HG02970 (cell line): ENCODE measurements around the gene WWC2.

Experiments
- ATAC-seq: cut with Tn5 transposase; IDR thresholded peaks from one replicate; pipeline ENCODE4 v1.9.1; 2021; ENCODE audit warnings: mild to moderate bottlenecking, moderate library complexity, moderate number of reproducible peaks; ENCODE audit not compliant: unreplicated experiment, low FRiP score

The WWC2 gene

GRCh38 chr4:183098723-183099536 lies at the start of gene WWC2:
Gene WWC2, plus strand, starts transcription at chr4:183099257. Its CDS starts 235 bp downstream, at chr4:183099492.
- peak; percentile 48 for ATAC-seq

GRCh38 chr4:183053681-183054080 lies 45.4 kb upstream of the WWC2 start:
- no peak for ATAC-seq

DNA sequence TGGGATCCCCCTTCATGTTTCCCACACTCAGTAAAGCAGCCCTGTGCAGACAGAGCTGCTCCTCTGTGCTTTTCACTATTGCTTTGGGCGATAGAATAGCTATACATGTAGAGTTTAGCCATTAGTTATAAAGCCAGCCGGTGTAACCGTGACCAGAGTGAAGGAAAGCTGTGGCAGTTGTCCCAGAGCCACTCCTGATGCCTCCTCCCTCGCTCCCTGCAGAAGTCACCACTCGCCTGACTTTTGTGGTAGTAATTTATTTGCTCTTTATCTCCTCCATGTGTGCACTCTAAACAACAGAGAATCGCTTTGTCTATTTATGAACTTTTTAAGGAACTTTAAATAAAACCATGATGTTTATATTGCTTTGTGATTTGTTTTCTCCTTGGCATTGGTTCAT lies 41.8 kb upstream of the WWC2 start:
- ATAC-seq: no peak

DNA sequence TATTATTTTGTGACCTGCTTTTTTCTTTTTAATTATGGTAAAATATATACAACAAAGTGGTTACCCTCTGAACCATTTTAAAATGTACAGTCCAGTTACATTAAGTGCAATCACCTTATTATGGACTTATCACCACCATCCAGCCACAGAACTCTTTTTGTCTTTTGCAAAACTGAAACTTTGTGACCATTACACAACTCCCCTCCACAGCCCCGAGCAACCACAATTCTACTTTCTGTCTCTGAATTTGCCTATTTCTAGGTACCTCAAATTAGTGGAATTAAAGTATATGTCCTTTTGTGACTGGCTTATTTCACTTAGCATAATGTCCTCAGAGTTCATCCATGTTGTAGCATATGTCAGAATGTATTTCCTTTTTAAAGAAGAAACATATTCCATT lies 39.3 kb upstream of the WWC2 start:
- ATAC-seq: no peak

- ATAC-seq: no peak
Observed at GRCh38 chr4:183068502-183068901, 30.6 kb upstream of the WWC2 start.

DNA sequence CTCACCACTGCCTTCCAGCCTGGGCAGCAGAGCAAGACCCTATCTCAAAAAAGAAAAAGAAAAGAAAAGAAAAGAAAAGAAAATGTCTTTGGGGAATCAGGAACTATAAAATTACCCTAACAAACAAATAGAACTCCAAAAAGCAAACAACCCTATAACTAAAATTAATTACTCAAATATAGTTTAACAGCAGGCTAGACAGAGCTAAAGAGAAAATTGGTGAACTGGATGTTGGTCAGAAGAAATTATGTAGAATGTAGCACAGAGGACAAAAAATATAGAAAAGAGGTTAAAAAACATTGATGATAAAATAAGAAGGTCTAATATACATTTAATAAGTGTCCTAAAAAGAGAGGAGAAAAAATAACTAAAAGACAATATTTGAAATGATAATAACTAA lies 27.8 kb upstream of the WWC2 start:
- no peak for ATAC-seq

DNA sequence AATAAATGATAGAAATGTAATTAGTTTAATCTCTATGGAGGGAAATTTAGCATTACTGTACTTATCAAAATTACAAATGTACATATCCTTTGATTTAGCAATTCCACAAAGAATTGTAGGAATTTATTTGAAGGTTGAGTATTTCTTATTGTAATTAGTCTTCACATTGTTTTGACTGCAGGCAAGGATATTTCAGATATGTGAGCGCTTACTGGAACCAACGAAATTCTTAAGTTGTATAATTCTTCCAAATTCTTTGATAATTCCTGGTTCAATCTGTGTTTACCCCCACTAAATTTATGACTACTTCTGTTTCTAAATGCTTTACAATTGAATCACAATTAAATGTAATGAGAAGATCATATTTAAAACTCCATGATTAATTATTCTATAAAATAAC lies 26.9 kb upstream of the WWC2 start:
- no peak for ATAC-seq

DNA sequence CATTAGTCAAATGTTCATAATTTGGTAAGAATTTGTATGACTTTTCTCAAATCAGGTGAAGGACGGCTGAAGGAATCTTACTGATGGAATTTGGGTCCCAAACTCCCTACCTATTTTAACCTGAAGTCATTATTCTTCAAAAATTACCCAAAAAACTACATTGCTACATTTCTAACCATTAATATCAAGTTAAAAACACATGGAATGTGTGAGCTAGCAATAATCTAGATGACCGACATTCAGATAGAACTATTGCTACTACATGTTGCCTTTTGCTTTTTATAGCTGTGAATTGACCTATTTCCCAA lies 25.3 kb upstream of the WWC2 start:
- ATAC-seq: no peak

DNA sequence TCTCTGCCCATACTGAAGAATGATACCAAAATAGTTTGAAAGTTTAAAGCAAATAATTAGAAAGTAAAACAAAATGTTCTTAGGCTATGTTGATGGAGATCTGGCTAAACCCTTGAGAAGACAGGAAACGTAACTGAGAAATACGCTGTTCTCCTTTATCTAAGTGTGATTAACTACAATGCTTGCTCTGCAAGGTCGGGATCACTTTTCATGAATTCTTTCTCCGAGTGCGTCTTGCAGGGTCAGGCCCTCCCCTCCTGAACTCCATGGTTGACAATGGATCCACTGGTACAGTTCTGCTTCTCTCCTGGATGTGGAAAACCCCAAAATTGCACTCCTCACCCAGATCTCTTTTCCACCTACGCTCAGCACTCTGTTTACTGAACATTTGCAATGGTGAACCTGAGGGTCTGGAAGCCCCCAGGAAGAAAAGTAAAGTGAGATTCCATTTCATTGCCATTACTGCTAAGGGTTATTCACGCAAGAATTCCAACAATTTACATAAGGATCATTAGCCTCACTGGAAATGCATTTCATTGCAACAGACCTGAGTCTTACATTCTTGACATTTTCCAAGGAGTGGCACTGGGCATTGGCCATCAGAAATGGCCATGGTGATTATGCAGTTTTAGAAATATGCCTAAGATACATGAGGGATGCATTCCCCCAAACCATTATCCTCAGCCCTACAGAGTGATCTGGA lies 24.6 kb upstream of the WWC2 start:
- no peak for ATAC-seq

GRCh38 chr4:183078634-183079033 lies 20.4 kb upstream of the WWC2 start:
- no peak for ATAC-seq

DNA sequence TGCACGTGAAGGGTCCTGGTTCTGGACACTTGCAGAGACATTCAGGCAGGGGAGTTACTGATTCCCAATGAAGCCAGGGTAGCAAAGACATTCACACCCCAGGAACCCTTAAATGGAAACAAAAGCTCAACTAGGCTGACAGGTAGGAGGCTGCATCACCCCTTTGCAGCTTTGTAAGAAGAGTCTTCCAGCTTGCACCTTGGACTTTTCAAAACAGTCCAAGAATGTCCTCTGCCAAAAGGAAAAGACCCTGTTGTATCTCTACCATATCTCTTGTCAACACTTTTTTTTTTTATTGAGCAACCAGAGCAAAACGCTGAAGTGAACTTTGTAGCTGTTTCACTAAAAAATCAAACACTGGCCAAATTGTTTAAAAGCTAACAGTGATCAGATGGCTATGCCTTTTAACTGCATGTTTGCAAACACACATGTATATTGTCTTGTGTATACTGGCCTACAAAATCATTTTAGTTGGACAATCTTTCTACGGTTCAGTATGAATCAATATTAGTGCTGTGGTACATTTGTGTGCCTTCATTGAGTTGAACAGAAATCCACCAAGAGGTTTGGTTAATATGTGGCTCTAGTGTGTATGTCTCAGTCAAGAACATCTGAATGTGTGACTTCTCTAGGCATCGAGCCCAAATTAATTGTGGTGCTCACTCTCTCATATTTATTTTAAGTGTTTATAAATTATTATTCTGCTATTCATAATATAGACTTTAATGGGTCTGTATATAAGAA lies 18.5 kb upstream of the WWC2 start:
- no peak for ATAC-seq

GRCh38 chr4:183081116-183081469 lies 18.0 kb upstream of the WWC2 start:
- no peak for ATAC-seq

GRCh38 chr4:183082053-183082452 lies 17.0 kb upstream of the WWC2 start:
- no peak for ATAC-seq

GRCh38 chr4:183094393-183095198 lies 4.5 kb upstream of the WWC2 start:
- ATAC-seq: no peak

DNA sequence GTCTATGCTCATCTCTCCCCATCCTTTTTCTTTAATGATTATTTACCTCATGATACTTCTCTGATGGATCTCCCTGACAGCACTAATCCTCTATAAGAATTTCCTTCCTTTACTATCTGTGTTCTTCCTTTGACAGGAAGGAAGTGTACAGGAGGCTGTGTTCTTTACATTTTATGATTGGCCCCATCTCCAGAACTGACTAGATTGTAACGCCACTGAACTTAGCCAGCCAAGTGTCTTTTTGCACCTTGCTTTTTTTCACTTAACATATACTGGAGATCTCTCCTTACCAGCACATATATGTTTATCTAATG lies 3.9 kb upstream of the WWC2 start:
- ATAC-seq: no peak

GRCh38 chr4:183096276-183096965 lies 2.6 kb upstream of the WWC2 start:
- ATAC-seq: no peak

GRCh38 chr4:183097231-183098018 lies 1.6 kb upstream of the WWC2 start:
- no peak for ATAC-seq

- peak; percentile 32 for ATAC-seq
Observed at GRCh38 chr4:183098019-183098722, 886 bp upstream of the WWC2 start.
